ENCODE data around the gene WDR31. TPM values are rescaled to one million over a fixed set of nuclear protein-coding genes. Genes with fewer than 3 reads are reported as not detected.
A peak's percentile ranks its signal among the peaks of the same experiment; 100 is the strongest.
"Not testable (repeated sequence)": the region's sequence is repeated elsewhere in the genome, so short reads cannot be mapped to it uniquely, and the experiment has no call there.

Gene WDR31
- polyA plus RNA-seq, 1 donor = 2.3 TPM

DNA sequence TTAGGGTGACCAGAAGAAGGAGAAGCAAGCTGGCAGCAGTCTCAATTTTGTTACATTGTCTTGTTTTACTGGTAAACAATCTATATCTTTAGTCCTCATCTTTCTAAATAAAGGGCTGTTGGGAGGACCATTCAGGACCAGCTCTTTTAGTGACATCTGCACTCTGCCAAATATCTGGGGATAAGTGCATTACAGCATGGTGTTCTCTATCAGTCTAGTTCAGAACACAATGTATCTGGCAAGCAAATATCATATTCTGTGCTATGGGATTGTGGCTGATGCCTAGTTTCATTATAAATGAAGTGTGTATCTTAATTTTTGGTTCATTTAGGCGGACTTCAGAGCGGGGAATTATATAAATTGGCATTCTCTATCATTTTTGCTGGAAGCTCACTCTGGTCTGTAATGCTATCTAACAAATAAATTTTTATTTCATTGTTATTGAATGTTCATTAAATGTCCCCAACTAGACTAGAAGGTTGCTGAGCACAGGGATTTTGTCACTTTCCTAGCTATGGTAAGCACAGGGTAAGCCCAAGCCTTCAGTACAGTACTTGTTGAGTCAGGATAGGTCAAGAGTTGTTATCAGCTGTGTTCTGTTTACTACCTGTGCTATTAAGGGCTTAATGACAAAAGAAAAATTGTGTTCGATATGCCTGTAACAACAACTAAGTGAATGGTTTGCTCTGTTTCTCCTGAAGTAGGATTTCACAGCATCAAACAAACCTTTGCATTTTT, 11.9 kb downstream of the WDR31 start:
- DNase-seq = no peak

DNA sequence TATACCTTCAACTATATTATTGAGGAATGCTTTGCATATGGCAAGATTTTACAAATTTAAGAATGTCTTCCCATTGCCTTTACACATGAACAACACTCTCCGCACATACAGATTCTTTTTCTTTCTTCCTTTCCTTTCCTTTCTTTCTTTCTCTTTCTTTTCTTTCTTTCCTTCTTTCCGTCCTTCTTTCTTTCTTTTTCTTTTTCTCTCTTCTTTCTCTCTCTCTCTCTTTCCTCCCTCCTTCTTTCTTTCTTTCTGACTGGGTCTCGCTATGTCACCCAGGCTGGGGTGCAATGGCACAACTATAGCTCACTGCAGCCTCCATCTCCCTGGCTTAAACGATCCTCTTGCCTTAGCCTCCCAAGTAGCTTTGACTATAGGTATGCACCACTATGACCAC, 13.8 kb downstream of the WDR31 start:
- no peak for DNase-seq

DNA sequence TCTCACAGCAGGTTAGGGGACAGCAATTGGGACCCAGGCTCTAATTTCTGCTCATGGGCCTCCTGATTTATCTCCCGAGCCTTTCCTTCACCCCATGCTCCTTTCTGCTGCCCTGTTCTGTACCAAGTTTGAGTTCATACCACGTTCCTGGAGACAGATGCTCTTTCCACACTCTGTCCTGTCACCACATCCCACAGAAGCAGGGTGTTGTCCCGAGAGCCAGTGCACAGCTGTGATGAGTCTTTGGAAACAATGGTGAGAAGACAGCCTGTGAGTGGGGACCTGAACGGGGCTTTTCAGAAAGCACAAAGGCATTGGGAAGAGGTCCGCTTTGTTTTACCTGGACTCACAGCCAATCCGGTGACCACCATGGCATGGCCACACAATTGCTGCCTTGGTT, 17.4 kb downstream of the WDR31 start:
- no peak for DNase-seq

DNA sequence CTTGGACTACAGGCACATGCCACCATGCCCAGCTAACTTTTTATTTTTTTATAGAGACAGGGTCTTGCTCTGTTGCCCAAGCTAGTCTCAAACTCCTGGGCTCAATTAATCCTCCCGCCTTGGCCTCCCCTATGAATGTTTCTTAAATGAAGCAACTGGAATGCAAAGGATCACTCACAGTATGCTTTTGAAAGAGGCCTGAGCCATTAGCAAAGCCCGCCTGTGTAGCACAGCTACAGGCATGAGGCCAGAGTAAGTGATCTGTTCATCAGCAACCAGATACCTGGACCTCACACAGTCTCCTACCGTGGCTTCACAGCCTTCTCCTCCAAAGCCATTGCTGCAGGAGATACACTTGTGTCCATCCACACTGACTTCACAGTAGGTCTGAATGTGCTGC, 20.0 kb downstream of the WDR31 start:
- no peak for DNase-seq

DNA sequence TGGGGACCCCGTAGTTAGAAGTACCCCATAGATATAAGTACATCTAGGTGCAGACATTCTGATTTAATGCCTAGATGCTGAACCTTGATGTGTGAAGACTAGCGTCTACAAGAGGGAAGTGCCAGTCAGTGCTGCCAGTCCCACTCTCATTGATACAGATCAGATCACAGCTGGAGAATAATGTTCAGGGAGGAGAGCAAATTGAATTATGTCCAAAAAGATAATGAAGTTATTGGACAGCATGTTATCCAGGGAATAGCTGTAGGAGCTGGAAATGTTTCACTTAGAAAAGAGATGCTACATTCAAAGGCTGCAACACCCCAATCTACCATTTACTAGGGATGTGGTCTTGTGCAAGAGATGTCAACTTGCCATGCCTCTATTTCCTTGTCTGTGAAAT, 21.0 kb downstream of the WDR31 start:
- DNase-seq = no peak

DNA sequence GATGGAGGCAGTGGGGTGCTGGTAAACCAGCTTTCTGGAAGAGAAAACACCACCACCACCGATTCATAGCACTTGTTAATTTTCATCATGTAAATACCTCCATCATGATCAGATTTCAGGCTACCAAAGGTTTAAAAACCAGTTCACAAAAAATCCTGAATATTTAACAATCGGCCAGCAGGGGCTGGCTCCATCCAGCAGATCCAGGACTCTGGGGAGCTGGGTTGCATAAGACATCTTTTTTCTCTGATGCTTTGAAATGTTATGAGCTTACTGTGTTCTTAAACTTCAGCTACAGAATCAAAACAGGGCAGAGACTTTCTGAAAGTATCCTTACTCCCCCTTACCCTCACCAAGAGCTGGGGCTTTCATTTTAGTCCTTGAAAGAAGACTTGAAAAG, 22.3 kb downstream of the WDR31 start:
- DNase-seq = no peak

DNA sequence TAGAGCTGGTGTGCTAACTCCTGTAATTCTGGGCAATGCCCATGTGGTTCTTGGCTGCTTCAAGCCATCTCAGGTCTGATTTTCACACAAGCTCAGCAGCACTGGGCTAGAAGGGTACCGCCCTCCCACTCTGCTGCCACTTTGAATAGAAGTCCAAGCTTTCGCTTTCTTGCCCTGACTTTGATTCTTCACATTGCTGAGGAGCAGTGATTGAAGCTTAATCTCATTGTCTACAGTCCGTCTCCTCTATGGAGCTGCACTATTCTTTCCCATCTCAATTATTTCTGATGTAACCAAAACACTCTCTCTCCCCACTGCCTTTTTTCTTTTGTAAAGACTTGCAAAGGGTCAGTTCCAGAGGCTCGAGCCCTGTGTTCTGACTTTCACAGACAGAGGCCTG, 24.0 kb downstream of the WDR31 start:
- no peak for DNase-seq

DNA sequence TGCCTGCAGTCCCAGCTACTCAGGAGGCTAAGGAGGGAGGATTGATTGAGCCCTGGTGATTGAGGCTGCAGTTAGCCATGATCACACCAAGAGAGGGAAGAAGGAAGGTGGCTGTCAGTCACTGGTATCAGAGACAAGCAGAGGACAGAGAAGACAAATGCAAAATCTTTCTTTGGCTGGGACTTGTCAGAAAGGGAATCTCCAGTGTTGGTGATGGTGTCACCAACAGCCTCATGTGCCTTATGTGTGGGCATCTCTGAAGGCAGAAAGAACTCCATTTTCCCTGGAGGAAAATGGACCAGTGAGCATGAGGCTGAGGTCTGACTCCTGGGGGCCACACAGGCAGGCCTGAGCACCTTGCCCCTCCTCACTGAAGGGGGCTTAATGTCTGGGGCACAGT, 24.8 kb downstream of the WDR31 start:
- DNase-seq = no peak

DNA sequence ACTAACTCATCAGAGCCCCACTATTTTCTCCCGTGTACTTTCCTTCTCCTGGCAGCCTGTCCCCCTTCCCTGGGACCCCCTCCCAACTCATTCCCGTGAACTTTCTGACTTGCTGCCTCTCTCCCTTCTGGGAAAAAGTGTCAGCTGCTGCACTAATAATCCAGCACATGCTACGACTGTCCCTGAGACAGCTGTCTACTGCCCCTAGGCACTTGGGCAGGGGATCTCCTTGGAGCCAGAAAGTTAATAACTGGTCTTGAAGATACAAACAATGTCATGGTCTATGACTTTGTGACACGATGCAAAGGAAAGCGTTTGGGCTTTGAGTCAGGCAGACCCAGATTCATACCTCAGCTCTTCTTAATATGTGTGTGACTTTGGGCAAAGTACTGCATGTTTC, 26.8 kb downstream of the WDR31 start:
- no peak for DNase-seq

DNA sequence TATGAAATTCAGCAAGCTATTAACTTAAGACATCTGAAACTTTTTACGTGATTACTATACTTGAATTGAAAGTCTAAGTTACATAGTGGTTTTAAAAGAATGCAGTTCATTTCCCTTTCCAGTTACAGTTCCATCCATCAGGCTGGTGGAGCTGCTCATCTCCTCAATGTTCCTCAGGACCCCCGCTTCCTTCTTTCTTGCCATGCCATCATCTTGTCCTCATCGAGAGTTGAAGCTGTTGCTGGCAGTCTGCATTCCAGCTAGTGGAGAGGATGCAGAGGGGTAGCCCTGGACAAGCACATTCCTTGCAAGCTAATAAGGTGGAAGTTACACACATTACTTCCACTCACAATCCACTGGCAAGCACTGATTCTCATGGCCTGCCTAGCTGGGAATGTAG, 28.1 kb downstream of the WDR31 start:
- no peak for DNase-seq

DNA sequence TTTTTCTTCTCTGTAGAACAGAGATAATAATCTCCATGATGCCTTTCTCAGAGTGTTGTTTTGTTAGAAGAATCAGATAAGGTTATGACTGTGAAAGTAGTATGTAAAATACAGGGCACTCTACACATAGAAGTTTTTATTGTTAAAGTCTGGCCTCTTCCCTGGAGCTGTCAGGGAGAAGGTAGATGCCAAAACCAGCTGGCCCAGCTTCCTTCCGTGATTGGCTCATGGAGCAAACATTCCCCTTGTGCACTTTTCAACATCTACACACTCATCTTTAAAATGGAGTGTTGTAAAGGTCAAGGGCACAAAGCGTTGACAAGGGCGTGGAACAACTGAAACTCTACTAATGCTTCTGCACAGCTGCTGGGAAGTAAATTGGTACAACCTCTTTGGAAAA, 29.5 kb downstream of the WDR31 start:
- DNase-seq = no peak

DNA sequence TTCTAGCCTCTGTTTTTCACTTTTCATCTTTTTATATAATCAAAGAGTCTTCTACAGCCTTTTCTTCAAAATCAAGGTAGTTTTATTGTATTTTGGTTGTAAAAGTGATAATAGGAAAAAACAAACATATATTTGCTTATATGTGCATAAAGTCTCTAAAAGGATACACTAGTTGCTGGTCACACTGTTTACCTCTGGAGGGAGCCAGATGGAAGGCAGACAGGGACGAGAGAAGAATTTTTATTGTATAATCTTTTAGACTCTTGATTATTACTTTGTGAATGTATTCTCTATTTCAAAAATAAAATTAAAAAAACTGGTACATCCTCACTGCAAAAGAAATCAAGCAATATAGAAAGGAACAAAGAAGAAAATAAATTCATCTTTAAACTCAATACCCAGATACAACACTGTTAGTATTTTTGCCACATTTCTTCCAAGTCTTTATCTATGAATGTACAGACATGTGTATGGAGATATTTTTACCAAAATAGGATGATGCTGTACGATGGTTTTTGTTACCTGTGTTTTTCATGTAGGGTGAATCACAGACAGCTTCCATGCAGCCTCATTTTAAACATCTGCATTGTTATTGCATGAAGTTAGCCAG, 30.8 kb downstream of the WDR31 start:
- DNase-seq = peak; percentile 33

DNA sequence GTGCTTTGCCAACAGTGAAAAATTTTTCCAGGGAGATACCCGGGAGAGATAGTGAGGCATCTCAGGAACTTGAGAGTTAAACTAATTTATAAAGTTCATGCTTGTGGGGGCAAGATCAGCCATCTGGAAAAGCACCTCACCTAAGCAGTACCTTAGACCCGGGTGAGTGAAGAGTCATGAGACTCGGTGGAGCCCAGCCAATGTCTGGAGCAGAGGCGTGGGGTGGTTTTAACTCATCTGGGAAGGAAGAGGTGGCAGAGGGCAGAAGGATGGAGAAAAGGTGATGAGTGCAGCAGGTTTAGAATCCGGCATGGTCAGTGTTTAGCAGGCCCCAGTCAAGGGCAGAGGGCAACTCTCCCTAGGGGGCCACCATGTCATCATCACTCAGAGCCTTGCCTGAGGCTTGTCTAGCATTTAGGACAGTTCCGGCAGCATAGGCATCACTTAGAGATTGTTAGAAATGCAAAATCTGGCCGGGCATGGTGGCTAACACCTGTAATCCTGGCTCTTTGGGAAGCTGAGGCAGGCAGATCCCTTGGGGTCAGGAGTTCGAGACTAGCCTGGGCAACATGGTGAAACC, 32.6 kb downstream of the WDR31 start:
- DNase-seq = no peak

DNA sequence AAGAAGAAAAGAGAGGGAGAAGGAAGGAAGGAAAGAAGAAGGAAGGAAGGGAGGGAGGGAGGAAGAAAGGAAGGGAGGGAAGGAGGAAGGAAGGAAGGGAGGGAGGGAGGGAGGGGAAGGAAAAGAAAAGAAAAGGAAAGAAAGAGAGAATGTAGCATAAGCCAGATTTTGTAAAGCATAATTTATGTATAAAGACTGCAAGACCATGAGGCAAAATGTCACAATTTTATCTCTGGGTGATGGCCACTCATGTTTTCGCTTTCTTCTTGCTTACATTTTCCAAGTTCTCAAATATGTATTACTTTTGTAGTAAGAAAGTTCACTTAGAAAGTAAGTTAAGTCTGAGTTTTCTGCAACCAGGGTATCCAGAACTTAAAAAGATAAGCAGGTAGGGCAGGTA, 33.5 kb downstream of the WDR31 start:
- no peak for DNase-seq

DNA sequence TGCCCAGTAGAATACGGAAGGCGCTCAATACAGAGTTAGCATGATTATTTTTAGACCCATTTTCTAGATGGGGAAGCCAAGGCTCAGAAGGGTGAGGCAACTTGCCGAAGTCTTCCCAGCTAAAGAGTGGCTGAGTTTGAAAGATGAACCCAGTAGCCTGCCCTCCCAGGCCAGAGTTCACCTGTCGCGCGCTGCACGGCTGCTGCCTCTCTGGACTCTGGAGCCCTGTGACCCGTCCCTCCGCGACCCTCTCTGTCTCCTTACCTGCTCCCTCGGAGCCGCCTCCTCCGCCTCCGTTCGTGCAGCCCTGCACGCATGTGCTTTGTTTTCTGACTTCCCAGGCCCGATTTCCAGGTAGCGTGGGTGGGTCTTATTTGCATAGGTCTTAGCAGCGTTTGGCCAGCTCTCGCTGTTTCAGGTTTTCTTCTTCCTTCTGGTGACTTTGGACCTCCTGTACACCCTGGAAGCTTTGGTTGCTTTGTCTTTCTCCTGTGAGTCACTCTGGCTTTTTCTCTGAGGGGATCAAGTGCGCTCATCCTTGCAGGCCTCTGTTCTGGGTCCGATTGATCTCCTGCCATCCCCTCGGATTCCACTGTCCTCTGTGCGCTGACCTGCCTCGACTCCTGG, 37.2 kb downstream of the WDR31 start, which contains the start of gene RNF183:
Gene RNF183, minus strand, starts transcription at position 585 of the 627 bp plus-strand sequence. CDS start 5,192 bp downstream, outside the sequence.
- no peak for DNase-seq

DNA sequence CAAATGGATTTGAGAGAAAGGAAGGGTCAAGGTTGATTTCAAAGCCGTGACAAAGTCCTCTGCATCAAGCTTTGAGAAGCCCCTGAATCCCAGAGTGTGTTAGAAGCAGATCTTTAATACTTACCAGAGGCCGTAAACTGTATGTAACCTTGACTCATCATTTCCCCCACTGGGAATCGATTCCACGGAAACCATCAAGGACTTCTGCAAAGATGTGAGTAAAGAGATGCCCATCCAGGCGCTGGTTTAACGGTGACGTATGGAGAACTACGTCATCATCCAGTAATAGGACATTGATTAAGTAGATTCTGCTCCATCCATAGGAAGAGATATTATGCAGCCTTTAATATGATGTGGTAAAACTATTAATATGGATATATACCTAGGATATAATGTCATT, 38.5 kb downstream of the WDR31 start:
- no peak for DNase-seq

DNA sequence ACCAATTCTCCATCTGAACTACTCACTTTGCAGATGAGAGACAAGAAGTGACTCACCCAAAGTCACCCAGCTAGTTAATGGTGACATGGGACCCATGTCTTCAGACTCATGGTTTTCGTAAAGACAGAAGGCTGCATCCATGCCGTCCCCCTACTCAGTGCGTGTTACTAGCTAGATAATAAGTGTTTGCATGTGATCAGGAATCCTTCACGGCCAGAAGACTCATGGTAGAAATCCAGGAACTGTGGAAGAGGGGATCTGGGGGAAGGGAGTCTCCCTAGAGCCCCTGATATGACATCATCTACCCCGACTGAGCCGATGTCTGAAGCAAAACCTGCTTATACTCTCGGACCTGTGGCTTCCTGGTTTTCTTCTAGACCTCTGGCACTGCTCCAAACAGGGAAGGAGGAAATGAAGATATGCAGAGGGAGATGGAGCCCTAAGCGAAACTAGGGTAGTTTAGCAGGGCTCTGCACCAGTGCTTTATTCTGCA, 40.2 kb downstream of the WDR31 start:
- peak; percentile 33 for DNase-seq

DNA sequence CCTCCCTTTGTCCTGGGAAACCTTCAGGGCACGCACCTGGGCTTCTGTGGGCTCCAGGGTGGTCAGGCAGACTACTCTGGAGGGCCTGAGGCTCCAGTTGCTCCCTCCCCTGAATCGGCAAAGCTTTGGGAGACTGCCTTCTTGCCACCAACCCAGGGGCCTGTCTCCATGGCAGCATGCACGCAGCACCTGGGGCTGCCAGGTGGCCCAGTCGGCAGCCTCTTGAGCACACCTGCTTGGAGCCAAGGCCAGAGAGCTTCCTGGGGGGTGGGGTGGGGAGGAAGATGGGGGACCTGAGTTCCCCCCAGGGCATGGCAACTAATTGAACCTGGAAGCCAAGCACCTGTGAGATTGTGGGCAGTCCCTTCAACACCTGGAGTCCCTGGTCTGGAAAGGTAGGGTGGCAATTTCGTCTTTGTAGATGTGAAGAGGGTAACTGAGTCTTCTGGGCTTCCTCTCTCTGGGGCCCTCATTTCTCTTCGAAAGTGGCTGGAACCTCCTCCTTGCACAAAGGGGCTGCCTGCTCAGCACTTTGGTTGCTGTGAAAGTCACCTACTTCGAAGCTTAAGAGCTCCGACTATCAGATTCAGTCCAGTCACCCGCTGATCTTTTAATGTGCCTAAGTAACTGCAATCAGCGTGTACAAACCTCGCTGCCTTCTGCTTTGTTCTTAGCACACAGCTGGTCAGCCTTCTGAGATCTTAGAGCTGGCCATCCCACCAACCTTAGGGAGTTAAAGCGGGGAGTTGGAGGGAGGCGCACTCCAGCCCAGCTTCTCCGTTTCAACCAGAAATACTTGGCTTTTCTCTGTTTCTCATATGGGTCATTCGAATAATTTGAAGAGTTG, 40.9 kb downstream of the WDR31 start:
- DNase-seq = no peak

DNA sequence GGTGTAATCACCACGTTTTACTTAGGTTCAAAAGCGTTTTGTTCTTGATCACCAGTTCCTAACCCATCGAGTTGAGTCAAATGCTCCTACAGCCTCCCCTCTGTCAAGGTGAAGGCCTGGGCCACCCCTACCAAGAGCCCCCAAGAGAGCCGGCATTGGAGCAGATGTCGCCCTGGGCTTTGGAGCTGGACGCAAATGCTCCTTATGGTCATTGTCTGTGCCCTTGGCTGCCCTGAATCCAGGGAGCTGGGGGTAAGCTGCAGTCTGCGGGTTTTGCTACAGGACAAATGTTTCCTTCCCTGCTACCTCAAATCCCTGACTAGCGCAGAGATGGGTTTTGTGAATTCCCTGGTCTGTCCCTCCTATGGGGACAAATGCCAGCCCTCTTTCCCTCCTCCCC, 41.8 kb downstream of the WDR31 start:
- no peak for DNase-seq

DNA sequence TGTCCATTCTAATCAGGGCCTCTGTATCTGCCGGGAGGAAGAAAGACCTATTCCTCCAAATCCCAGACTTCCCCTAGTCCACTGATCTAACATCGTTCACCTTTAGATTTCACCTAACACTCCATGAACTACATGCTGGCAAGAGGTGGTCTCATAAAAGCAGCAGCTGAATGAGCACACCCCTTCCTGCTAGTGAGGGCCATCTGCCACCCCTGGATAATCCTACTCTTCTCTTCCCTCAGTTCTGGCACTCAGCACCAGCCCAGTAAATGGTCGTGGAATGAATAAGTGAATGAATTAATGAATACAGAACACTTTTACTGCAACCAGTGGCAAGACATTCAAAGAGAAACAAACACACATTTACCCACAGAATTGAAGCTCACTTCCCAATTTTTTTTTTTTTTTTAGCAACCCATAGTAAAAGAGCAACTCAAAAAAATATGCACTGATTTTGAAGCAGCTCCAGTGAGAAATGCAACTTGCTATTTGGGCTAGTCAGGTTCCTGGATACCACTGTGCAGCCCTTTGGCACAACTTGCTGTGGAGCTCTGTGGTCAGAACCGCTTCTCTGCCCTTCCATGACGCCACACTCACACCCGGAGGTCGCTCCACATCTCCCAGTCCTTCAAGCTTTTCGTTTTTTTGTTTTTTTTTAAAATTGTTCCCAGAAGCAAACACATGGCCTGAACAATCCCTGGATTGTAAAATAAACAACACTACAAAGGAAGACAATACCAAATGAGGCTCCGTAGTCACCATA, 43.1 kb downstream of the WDR31 start:
- no peak for DNase-seq

DNA sequence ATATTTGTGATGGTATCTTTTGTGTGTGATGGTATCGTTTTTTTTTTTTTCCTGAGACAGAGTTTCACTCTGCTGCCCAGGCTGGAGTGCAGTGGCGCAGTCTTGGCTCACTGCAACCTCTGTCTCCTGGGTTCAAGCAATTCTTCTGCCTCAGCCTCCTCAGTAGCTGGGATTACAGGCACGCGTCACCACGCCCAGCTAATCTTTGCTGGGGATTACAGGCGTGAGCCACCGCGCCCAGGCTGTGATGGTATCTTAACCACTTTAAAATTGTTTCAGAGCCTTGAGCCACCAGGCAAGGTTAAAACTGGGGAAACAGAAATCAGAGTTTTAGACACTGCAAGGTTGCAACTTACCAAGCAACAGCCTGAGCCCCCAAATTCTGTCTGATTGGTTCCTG, 43.8 kb downstream of the WDR31 start:
- not testable (repeated sequence) for DNase-seq

Measured in hindlimb muscle (tissue), 1 donor.